Measurements from ENCODE around the gene FBN3.
A peak's percentile ranks its signal among the peaks of the same experiment; 100 is the strongest.
"Not testable (repeated sequence)": the region's sequence is repeated elsewhere in the genome, so short reads cannot be mapped to it uniquely, and the experiment has no call there.

The FBN3 gene

DNA sequence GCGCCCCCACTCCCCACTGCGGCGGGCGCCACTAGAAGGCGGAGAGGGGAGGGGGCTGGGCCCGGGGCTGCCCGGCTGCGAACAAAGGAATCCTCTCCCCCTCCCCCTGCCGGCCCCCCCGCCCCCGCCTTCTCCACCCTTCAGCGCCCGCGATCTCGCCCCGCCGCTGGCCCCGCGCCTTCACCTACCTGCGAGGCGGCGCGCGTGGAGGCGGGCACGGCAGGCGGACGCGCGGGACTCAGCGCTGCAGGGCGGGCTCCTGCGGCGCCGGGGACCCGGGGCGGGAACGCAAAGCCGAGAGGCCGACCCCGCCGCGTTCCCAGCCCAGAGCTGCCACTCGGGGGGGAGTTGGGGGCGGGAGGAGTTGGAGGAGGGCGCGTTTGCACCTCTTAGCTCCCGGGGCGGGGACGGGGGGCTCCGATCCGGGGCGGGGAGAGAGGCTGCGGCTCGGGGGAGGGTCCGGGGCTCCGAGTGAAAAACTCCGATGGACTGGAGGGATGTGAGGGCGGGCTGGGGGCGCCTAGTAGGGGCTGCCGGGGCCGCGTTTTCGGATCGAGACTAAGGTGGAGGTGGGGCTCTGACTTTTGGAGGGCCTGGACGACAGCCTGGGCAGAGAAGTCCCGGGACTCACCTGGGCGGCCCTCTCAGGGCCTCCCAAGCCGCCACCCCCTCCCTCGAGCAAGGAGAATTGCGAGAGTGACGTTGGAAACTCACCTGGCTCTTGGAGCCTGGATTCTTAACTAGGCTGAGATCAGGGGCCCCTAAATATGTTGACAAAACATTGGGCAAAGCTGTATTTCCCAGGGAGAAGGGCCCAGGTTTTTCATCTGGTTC lies at the start of gene FBN3:
Gene FBN3 (minus strand): TSS at position 332 of the 834 bp plus-strand sequence. CDS start 2,112 bp downstream, outside the sequence.
- no peak for DNase-seq

DNA sequence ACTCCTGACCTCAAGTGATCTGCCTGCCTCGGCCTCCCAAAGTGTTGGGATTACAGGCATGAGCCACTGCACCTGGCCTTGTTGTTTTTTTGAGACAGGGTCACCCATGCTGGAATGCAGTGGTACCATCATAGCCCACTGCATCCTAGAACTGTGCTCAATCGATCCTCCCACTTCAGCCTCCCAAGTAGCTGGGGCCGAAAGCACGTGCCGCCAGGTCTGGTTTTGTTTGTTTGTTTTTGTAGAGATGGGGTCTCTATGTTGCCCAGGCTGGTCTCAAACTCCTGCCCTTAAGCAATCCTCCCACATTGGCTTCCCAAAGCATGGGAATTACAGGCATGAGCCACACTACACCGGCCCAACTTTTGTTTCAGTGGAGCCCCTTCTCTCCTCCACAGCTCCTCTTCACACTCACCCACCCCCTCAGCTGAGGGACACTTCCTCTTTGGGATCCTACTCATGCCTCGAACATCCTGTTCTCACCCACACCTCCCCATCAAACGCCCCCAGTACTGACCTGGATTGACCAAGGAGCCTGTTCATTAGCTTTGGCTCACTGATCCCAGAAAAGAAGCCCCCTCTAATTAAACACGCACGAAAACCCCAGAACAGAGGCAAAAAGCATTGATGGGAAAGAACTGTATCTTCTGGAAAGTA lies 47.0 kb upstream of the FBN3 start:
- no peak for DNase-seq

DNA sequence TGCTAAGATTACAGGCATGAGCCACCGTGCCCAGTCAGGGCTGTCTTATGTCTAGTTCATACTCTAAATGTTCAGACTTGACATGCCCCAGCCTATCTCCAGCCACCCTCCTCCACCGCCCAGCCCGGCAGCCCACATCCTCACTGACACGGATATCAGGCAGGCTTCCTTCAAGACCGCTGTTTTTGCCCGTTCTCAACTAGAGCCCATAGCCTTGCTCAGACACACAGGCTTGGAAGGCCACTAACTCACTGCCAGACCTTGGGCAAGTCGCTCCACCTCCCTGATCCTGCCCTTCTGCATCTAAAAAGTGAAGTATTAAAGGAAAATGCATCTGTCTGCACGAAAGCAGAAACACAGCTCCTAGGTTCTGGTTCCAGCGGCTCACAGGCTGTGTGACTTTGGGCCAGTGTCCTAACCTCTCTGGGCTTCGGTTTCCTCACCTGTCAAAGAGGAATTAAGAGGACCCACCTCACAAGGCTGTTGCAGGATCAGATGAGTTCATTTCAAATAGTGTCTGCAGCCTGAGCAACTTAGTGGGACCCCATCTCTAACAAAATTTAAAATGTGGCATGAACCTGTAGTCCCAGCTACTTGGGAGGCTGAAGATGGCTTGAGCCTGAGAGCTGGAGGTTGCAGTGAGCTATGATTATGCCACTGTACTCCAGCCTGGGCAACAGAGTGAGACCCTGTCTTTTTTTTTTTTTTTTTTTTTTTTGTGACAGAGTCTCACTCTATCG lies 45.3 kb upstream of the FBN3 start:
- DNase-seq: peak; percentile 55

DNA sequence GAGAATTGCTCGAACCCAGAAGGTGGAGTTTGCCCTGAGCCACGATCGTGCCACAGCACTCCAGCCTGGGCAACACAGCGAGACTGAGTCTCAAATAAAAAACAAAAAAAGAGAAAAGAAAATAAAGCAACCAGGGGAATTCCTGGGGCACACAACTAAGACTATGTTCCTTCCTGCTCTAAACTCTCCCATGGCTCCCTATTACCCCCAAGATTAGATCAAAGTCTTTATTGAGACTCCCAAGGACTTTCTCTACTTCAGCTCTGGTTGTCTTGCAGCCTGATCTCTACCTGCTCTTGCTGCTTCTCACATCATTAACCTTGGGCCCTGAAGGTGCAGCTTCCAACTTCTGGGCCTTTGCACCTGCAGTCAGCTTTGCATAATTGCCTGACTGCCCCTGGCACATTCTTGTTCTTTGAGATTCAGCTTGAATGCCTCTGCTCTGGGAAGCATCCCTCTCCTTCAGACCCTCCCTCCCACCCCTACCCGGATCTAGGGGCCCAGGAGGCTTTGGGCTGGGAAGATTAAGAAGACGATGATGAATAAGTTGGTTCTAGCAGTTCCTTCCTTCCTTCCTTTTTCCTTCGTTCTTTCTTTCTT lies 42.9 kb upstream of the FBN3 start:
- no peak for DNase-seq

DNA sequence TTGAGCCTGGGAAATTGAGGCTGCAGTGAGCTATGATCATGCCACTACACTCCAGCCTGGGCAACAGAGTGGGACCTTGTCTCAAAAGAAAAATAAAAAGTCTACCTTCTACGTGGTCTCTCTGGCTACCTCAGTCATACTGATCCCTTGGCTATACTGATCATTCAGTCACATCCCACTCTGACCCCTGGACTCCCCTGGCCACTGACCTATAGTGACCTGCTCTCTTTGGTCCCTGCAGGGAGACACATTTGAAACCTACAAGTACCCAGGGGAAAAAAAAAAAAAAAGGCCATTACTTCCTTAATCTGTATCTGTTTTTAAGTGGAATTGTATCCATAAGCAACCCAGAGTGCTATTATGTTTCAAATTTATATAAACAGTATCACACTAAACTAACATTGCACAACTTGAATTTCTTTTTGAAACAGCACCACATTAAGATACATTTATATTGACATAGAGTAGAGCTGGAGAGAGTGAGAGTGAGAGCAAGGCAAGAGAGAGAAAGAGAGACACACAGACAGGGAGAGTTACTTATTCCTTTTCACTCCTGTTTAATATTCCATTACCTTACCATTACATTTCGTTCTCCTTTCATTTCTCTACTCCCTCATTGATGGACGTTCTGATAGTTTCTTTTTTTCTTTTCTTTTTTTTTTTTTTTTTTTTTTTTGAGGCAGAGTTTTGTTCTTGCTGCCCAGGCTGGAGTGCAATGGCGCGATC lies 36.1 kb upstream of the FBN3 start:
- DNase-seq: no peak

DNA sequence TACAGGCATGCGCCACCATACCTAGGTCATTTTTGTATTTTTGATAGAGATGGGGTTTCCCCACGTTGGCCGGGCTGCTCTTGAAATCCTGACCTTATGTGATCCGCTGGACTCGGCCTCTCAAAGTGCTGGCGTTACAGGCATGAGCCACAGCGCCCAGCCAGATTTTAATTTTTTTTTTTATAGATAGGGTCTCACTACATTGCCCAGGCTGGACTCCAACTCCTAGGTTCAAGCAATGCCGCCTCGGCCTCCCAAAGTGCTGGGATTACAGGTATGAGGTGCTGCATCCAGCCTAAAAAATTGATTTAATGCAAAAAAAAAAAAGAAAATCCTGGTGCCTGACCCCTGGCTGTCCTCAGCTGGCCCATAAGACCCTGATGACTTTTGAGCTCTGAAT lies 34.9 kb upstream of the FBN3 start:
- DNase-seq: no peak

DNA sequence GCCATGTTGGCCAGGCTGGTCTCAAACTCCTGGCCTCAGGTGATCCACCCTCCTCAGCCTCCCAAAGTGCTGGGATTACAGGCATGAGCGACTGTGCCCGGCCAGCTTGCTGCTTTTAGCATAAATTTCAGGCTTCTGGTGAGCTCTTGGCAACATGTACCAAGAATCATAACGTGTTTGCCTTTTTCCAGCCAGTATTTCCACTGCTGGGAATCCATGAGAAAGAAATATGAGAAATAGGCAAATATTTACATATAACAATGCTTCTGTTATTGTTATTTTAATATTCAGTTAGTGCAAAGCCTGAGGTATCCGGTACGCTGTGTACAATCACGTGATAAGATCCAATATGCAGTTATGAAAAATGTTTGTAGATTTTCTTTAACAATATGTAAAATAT lies 30.6 kb upstream of the FBN3 start:
- no peak for DNase-seq

DNA sequence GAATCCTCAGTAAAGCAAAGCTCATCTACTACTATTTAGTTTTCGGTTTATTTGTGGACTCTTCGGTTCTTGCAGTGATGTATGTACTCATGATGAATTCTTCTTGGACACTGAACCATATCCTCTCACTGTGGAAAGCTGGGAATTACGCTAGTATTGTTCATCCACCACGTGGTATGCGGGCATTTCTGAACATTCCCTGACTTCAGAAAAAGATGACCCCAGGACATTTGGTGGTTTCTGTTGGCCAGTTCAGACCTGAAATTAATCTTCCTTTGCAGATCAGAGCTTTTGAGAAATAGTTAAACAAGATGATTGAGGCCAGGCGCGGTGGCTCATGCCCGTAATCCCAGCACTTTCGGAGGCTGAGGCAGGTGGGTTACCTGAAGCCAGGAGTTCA lies 25.3 kb upstream of the FBN3 start:
- no peak for DNase-seq

DNA sequence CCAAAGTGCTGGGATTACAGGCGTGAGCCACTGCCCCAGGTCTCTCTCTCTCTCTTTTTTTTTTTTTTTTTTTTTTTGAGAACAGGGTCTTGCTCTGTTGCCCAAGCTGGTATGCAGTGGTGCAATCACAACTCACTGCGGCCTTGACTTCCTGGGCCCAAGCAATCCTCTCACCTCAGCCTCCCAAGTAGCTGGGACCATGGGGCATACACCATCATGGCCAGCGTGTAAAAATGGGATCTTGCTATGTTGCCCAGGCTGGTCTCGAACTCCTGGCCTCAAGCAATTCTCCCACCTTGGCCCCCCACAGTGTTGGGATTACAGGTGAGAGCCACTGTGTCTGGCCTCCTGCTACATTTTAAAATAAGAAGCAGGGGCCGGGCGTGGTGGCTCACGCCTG lies 19.1 kb upstream of the FBN3 start:
- DNase-seq: no peak

DNA sequence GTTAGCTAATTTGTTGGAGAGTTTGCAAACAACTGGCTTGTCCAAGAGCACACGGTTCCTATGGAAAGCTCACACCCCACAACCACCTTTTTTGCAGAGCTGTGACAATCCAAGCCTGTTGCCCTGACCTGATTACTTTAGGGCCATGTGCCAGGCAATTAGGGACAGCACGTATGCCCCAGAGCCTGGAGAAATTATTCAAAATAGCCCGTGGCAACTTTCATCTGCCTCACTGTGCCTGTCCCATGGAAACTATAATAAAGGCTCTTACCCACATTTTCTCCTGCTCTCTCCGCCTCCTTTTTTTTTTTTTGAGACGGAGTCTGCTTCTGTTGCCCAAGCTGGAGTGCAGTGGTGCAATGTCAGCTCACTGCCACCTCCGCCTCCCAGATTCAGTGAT lies 18.6 kb upstream of the FBN3 start:
- DNase-seq: no peak

DNA sequence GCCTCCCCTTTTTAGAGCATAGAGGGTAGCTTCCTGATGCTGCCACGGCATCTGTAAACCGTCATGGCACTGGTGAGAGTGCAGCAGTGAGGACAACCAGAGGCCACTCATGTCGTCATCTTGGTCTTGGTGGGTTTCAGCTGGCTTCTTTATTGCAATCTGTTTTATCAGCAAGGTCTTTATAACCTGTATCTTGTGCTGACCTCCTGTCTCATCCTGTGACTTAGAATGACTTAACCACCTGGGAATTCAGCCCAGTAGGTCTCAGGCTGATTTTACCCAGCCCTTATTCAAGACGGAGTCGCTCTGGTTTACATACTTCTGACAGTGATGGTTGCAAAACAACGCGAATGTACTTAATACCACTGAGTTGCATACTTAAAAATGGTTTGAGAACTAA lies 14.4 kb upstream of the FBN3 start:
- no peak for DNase-seq

DNA sequence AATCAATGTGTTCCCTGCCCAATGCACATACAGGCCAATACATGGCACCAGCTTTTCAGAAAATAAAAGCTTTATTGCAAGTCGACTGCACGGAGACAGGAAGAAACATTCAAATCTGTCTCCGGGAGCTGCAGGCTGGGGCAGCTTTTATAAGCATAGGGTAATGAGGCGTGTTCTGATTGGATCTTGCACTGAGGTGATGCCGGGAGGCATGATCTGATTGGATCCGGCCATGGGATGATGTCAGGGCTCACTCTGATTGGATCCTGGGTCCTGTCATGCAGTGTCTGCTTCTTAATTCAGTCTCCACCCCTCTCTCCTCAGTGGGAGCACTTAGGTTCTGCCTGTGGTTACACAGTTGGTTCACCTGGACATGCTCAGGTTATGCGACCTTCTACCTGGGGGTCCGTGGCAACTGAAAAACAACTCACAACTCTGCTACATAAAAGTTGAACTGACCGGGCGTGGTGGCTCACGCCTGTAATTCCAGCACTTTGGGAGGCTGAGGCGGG lies 11.8 kb upstream of the FBN3 start:
- DNase-seq: no peak

DNA sequence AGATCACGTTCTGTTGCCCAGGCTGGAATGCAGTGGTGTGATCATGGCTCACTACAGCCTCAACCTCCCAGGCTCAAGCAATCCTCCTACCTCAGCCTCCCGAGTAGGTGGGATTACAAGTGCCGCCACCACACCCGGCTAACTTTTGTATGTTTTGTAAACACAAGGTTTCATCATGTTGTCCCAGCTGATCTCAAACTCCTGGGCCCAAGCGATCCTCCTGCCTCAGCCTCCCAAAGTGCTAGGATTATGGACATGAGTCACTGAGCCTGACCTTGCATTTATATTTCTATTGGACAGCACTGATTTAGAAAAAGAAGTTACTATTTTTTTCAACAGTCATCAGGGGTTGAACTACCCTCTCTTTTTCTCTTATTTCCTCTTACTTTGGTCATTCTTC lies 9.9 kb upstream of the FBN3 start:
- not testable (repeated sequence) for DNase-seq

DNA sequence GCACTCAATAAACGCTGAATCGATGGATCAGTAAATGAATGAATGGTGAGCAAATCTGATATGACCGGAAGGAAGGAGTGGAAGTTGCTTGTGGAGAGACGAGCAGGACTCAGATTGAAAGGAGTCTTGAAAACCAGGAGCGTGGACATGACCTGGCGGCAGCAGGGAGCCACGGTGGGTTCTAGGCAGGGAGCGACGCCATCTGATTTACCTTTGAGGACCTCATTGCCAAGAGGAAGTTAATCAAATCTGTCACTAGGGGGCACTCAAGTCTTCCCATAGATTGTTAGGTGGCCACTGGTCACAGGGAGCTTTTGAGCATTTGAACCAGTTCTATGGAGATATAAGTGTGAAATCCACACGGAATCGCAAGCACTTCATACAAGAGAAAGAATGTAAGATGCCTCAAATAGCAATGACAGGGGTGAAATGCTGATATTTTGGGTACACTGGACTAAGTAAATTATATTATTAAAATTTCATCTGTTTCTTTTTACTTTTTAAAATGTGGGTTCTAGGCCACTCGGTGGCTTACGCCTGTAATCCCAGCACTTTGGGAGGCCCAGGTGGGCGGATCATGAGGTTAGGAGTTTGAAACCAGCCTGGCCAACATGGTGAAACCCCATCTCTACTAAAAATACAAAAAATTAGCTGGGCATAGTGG lies 9.2 kb upstream of the FBN3 start:
- no peak for DNase-seq

DNA sequence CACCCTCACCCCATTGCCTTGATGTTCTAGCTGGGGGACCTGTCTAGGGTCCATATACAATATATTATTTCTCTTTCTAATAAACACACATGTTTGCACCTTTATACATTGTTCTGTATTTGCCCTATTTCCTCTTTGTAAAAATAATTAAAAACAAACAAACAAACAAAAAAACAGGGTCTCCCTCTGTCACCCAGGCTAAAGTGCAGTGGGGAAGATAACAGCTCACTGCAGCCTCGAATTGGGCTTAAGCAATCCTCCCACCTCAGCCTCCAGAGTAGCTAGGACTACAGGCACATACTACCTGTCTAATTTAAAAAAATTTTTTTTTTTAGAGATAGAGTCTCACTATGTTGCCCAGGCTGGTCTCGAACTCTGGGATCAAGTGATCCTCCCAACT lies 5.9 kb upstream of the FBN3 start:
- DNase-seq: no peak

DNA sequence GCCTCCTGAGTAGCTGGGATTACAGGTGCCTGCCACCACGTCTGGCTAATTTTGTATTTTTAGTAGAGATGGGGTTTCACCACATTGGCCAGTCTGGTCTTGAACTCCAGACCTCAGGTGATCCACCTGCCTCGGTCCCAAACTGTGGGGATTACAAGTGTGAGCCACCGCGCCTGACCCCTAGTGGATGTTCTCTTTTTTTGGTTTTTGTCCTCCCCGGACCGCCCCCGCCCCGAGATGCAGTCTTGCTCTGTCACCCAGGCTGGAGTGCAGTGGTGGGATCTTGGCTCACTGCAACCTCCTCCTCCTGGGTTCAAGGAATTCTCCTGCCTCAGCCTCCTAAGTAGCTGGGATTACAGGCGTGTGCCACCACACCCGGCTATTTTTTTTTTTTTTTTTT lies 4.6 kb upstream of the FBN3 start:
- not testable (repeated sequence) for DNase-seq

DNA sequence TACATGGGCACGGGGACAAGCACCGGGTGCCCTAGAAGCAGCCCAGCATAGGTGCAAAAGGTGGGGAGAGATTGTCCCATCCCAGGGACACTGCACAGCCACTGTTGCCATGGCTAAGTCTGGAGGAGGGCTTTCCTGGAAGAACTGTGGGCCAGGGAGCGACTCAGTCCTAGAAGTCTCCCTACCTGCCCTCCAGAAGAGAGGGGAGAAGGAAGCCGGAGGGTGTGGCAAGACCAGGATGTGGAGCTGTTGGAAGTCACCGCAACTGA lies 2.3 kb upstream of the FBN3 start:
- no peak for DNase-seq

DNA sequence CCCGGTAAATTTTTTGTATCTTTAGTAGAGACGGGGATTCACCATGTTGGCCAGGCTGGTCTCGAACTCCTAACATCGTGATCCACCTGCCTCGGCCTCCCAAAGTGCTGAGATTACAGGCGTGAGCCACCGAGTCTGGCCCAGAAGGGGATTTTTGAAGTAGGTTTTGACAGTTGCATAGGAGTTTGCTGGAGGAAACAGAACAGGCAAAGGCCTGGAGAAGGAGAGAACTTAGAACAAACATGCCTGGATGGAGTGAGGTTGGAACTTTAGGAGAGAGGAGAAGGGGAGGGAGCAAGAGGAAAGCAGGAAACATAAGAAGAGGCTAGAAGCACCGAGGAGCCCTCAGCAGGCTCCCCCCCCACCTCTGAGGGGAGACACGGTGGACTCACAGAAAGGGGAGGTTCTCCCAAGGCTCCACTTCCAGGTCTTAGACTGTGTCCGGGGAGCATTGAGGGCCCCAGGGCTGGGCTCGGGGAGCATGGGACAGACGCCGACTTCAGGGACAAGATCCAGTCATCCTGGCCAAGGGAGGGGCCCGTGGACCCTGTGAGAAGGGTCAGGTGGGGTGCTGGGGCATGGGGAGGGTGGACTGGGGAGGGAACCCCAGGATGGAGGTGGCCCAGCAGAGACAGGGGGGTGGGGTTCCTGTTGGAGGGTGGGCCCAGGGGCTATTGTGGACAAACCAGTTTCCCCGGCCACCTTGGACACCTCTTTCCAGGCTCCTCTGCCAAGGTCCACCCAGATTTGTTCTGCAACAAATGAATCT lies 1.8 kb upstream of the FBN3 start:
- no peak for DNase-seq

DNA sequence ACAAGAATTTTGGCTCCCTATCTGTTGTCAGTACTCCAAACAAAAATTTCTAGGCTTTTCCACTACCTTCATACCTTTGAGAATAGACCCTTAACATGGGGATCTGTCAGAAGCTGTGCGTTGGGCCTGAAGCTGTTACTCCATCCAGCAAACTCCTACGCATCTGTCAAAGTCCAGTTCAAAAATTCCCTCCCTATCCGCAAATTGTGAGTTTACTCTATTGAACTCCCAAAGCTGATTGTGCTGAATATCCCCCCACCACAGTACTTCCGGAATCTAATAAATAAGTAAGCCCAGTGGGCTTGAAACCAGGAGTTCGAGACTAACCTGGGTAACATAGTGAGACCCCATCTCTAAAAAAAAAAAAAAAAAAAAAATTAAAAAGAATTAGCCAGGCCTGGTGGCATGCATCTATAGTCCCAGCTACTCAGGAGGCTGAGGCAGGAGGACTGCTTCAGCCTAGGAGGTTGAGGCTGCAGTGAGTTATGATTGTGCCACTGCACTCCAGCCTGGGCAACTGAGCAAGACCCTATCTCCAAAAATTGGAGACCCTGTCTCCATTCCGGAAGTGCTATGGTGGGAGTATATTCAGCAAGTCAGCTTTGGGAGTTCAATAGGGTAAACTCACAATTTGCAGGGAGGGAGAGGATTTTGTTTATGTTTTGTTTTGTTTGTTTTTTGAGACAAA lies 930 bp upstream of the FBN3 start:
- no peak for DNase-seq

DNA sequence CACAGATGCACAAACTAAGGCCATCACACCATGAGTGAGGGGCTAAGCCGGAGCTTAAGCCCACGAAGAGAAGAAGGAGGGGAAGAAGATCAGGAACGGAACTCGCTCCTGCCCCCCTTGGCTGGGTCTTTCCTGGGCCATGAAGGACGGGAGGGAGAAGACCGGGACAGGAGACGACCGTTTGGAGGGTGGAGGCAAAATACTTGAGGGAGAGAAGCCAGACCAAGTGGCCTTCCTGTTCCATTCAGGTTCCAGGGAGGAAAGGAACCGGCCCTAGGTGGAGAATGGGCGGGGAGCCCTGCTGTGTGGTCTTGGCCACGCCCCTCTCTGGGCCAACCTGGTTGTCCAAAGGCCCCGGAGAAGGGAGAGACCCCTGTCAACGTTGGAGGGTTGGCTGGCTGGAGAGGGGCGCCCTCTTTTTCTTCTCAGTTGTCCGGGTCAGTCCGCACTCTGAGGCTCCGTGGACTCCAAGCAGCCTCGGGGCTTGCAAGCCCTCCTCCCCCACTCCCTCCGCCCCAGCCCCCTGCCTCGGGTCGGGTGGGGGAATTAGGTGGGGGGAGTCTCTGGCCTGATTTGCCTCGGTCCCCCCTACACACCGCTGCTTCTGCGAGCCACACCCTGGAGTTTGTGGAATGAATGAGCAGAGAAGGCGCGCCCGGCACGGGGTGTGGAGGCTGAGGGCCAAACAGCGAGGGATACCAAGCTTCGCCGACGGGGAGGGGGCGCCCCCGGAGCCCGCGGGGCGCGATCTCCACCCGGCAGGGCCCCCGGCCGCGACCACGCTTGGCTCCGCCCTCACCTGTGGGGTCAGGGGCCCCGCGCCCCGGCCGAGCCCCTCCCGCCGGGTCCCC lies 757 bp downstream of the FBN3 start:
- no peak for DNase-seq
